SU-DHL-6 (cell line): ENCODE measurements around the gene PDE3B.

Experiments
- H2AFZ ChIP-seq: fragments of 200-600 bp; sonication (generic); 2 replicates; pipeline ENCODE4 v1.6.1; 2014; ENCODE audit warnings: low read depth, mild to moderate bottlenecking, moderate library complexity, mixed read lengths, antibody characterized with exemption, low read length; ENCODE audit not compliant: severe bottlenecking
- H3F3A ChIP-seq: fragments of 200-600 bp; shearing (Covaris generic); 2 replicates; pipeline ENCODE4 v1.6.0; 2016; ENCODE audit warnings: antibody characterized with exemption, mild to moderate bottlenecking; ENCODE audit not compliant: insufficient read depth
- H3K27ac ChIP-seq: fragments of 200-600 bp; sonication (generic); 2 replicates; pipeline ENCODE4 v1.5.1; 2016; ENCODE audit warnings: low read depth, mild to moderate bottlenecking, low read length, moderate library complexity, mixed read lengths
- H3K27me3 ChIP-seq: fragments of 200-600 bp; sonication (generic), shearing (Covaris generic); 2 replicates; pipeline ENCODE4 v1.6.0; 2014; ENCODE audit warnings: mild to moderate bottlenecking, low read length
- H3K36me3 ChIP-seq: fragments of 200-600 bp; sonication (generic); 2 replicates; pipeline ENCODE4 v1.6.1; 2014; ENCODE audit warnings: mild to moderate bottlenecking, low read length, mixed read lengths
- H3K4me2 ChIP-seq: fragments of 300-600, 200-600 bp; shearing (Covaris generic), sonication (generic); 2 replicates; pipeline ENCODE4 v1.6.0; 2014; ENCODE audit warnings: low read length, low read depth, mild to moderate bottlenecking; ENCODE audit not compliant: poor library complexity, severe bottlenecking
- H3K4me3 ChIP-seq: fragments of 200-600 bp; sonication (generic); 2 replicates; pipeline ENCODE4 v1.5.1; 2014; ENCODE audit warnings: antibody characterized with exemption, low read length, mild to moderate bottlenecking, mixed read lengths; ENCODE audit not compliant: insufficient read depth, poor library complexity, severe bottlenecking
- H3K79me2 ChIP-seq: fragments of 200-600 bp; sonication (generic); 2 replicates; pipeline ENCODE4 v1.6.1; 2014; ENCODE audit warnings: mild to moderate bottlenecking, low read length, moderate library complexity; ENCODE audit not compliant: insufficient read depth
- H3K9ac ChIP-seq: fragments of 200-600 bp; sonication (generic); 2 replicates; pipeline ENCODE4 v1.7.0; 2014; ENCODE audit warnings: mild to moderate bottlenecking, low read length
- H3K9me2 ChIP-seq: fragments of 200-600 bp; sonication (generic); replicated peaks from 2 replicates; pipeline ENCODE4 v1.6.1; 2014; ENCODE audit warnings: low read length; ENCODE audit not compliant: insufficient read depth
- H3K9me3 ChIP-seq: fragments of 200-600 bp; sonication (generic); 2 replicates; pipeline ENCODE4 v1.6.1; 2014; ENCODE audit warnings: low read length, mixed read lengths; ENCODE audit not compliant: insufficient read depth
- H4K20me1 ChIP-seq: fragments of 200-600 bp; sonication (generic); 2 replicates; pipeline ENCODE4 v1.6.1; 2014; ENCODE audit warnings: low read depth, mild to moderate bottlenecking, antibody characterized with exemption, low read length, moderate library complexity, mixed read lengths
- CTCF ChIP-seq: fragments of 200-600 bp; sonication (generic); IDR thresholded peaks from one replicate; pipeline ENCODE4 v1.5.1; 2017; ENCODE audit warnings: antibody characterized with exemption, mild to moderate bottlenecking, low read length, moderate library complexity; ENCODE audit not compliant: insufficient read depth, poor library complexity, severe bottlenecking
- EZH2phosphoT487 ChIP-seq: fragments of 200-600 bp; sonication (generic), shearing (Covaris generic); conservative IDR thresholded peaks from 2 replicates; pipeline ENCODE4 v1.6.1; 2018; ENCODE audit warnings: mild to moderate bottlenecking, antibody characterized with exemption, low read length, moderate library complexity, mixed read lengths

PDE3B gene

DNA sequence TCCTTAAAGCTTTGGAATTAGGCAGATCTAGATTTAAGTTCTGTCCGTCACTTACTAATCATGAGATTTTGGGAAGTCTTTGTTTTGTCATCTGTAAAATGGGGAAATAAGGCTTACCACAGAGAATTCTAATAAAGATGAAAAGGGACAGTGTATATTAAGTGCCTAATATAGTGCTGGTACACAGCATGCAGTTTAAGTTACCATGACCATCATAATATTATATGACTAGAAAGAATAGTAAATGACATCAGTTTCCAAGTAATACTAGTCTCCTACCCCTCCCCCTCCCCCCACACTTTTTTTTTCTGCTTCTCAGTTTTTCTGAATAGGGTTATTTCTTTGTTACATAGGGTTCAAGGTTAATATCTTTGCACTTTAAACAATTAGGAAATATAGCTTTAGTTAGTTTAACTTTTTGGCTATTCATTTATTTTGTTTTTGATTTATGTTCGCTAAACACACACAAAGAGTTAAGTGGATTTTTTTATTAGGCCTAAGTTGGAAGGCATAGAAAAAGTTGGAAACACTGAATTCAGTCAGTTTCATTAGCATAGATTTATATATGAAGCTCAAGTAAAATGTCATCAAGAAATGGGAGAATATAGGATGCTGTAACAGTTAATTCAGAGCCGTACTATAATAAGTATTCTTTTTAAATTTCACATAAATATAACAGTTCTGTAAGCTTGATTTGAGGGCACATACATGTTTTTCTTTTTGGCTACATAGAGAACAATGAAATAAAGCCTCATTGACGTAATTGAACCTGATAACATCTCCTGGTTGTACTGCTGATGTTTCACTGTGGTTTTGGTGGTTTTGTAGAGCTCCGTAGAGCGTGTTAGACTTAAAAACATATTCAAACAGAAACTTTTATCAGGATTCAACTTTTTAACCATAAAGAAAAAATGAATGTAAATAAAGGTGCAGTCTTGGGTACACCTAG lies 121.2 kb downstream of the PDE3B start:
- no peaks in the 10 kb centered on the region for H4K20me1 ChIP-seq
- no peaks in the 10 kb centered on the region for H3K79me2 ChIP-seq
- H3K9me3 ChIP-seq: no peaks in the 10 kb centered on the region
- no peaks in the 10 kb centered on the region for H3K27me3 ChIP-seq
- no peak overlapping the region for H2AFZ ChIP-seq
- peak overlapping the region; percentile 40 for H3K4me2 ChIP-seq
- no peak overlapping the region for H3K9ac ChIP-seq
- H3K27ac ChIP-seq: no peak overlapping the region
- peak overlapping the region; percentile 11 for H3K4me3 ChIP-seq
- peaks cover 5% of the 10 kb centered on the region; the same call in 1 of the 2 replicates for H3F3A ChIP-seq
- H3K9me2 ChIP-seq: no peaks in the 10 kb centered on the region
- H3K36me3 ChIP-seq: 0 out of 2 replicates have a peak, but pooled peaks cover 3% of the 10 kb centered on the region
- TF ChIP-seq CTCF (no peak), EZH2phosphoT487 (no peak)

GRCh38 chr11:14766585-14766984 lies 123.0 kb downstream of the PDE3B start:
- Histone ChIP-seq H2AFZ (no peak overlapping the region), H3K9me3 (no peaks in the 10 kb centered on the region), H3K9ac (no peak overlapping the region), H3K4me2 (no peak overlapping the region), H3K36me3 (no peaks in the 10 kb centered on the region), H3K79me2 (no peaks in the 10 kb centered on the region), H3K27me3 (no peaks in the 10 kb centered on the region), H3K27ac (no peak overlapping the region), H3K4me3 (no peak overlapping the region), H4K20me1 (no peaks in the 10 kb centered on the region), H3K9me2 (no peaks in the 10 kb centered on the region), H3F3A (peaks cover 5% of the 10 kb centered on the region; the same call in 1 of the 2 replicates)
- no peak for TF ChIP-seq CTCF
- TF ChIP-seq EZH2phosphoT487: no peak

DNA sequence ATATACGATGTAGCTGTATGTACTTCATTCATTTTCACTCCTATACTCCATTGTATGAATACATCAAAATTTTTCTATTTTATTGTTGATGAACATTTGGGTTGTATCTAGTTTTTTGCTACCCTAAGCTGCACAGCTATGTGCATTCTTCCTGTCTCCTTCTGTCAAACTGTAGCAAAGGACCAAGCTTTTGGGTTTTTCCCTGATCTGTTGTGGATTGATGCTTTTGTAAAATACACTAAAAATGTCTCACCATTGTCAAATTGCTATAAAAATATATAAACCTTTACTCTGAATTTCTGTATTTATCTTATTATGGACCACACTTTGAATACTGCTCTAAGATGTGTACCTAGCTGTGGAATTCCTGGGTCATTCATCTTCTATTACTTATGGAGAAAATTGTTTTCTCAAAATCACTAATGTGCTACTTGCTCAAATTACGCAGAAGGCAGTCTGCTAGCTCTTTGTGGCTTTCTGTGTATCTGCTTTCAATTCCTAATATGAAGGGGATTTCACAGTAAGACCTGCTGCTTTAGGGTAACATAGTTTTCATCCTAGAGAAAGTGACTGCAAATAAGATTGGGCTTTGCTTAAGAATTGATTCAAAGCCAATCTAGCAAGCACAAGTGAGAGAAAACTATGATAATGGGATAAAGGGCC lies 125.1 kb downstream of the PDE3B start:
- peaks cover 5% of the 10 kb centered on the region; the same call in 1 of the 2 replicates for H3F3A ChIP-seq
- no peaks in the 10 kb centered on the region for H3K9me2 ChIP-seq
- TF ChIP-seq EZH2phosphoT487: no peak
- no peak for TF ChIP-seq CTCF
- H3K9me3 ChIP-seq: no peaks in the 10 kb centered on the region
- H3K4me3 ChIP-seq: no peak overlapping the region
- no peaks in the 10 kb centered on the region for H4K20me1 ChIP-seq
- no peaks in the 10 kb centered on the region for H3K36me3 ChIP-seq
- no peak overlapping the region for H3K9ac ChIP-seq
- no peak overlapping the region for H3K4me2 ChIP-seq
- no peak overlapping the region for H3K27ac ChIP-seq
- no peaks in the 10 kb centered on the region for H3K27me3 ChIP-seq
- no peaks in the 10 kb centered on the region for H3K79me2 ChIP-seq
- no peak overlapping the region for H2AFZ ChIP-seq
